ENCODE data around the gene S100Z. TPM values are rescaled to one million over a fixed set of nuclear protein-coding genes. Genes with fewer than 3 reads are reported as not detected.
"Not testable (repeated sequence)": the region's sequence is repeated elsewhere in the genome, so short reads cannot be mapped to it uniquely, and the experiment has no call there.

The S100Z gene
- total and polyA plus RNA-seq, 12 donors: 0.11 to 2.8 (median 0.44) TPM; not detected in 1

GRCh38 chr5:76809141-76809540, 40.7 kb upstream of the S100Z start:
- H3K27me3 ChIP-seq: no peaks in the 10 kb centered on the region
- H3K27ac ChIP-seq: no peak overlapping the region
- TF ChIP-seq CTCF (IDR thresholded peaks at IDR 0.05) (no peak), POLR2A (IDR thresholded peaks at IDR 0.05) (no peak)
- no peaks in the 10 kb centered on the region for H3K4me1 ChIP-seq (replicated peaks in 1 of 2)
- no peaks in the 10 kb centered on the region for H3K9me3 ChIP-seq (replicated peaks in 1 of 3)
- H3K4me3 ChIP-seq: no peak overlapping the region
- intact Hi-C loops (cut with DNase I): no loop called here
- H3K36me3 ChIP-seq (replicated peaks in 1 of 2): no peaks in the 10 kb centered on the region
- WGBS, 4 donors: 86 to 96% (median 86%) methylated on average over 3 to 4 of the region's 4 CpGs
- DNase-seq: no peak

- intact Hi-C loops (cut with DNase I): no loop called here
- Histone ChIP-seq H3K27ac (no peak overlapping the region), H3K9me3 (replicated peaks in 1 of 3) (no peaks in the 10 kb centered on the region), H3K4me3 (no peak overlapping the region), H3K27me3 (no peaks in the 10 kb centered on the region), H3K4me1 (replicated peaks in 1 of 2) (no peaks in the 10 kb centered on the region), H3K36me3 (replicated peaks in 1 of 2) (no peaks in the 10 kb centered on the region)
- TF ChIP-seq POLR2A (IDR thresholded peaks at IDR 0.05) (no peak), CTCF (IDR thresholded peaks at IDR 0.05) (no peak)
- DNase-seq: no peak
- 93 to 99% (median 96%) methylated on average over 6 of the region's 6 CpGs for WGBS, 4 donors
These were observed 39.6 kb upstream of the S100Z start for GRCh38 chr5:76810236-76810635.

GRCh38 chr5:76811214-76811613, 38.6 kb upstream of the S100Z start:
- H3K4me1 ChIP-seq (replicated peaks in 1 of 2): no peaks in the 10 kb centered on the region
- intact Hi-C loops (cut with DNase I): no loop called here
- no peaks in the 10 kb centered on the region for H3K36me3 ChIP-seq (replicated peaks in 1 of 2)
- no peak overlapping the region for H3K4me3 ChIP-seq
- no peaks in the 10 kb centered on the region for H3K27me3 ChIP-seq
- no peak for DNase-seq
- WGBS, 4 donors: 91 to 98% (median 95%) methylated on average over 5 of the region's 5 CpGs
- no peak overlapping the region for H3K27ac ChIP-seq
- TF ChIP-seq CTCF (IDR thresholded peaks at IDR 0.05): no peak
- no peak for TF ChIP-seq POLR2A (IDR thresholded peaks at IDR 0.05)
- no peaks in the 10 kb centered on the region for H3K9me3 ChIP-seq (replicated peaks in 1 of 3)

- H3K36me3 ChIP-seq (replicated peaks in 1 of 2); H3K4me3 ChIP-seq; H3K27me3 ChIP-seq; DNase-seq; H3K9me3 ChIP-seq (replicated peaks in 1 of 3); intact Hi-C loops (cut with DNase I); H3K4me1 ChIP-seq (replicated peaks in 1 of 2); H3K27ac ChIP-seq: not testable (repeated sequence)
- WGBS, 4 donors: 93 to 97% (median 96%) methylated on average over 10 to 32 of the region's 32 CpGs; no CpG with 5 or more reads in 1 of the 4 donors
These were observed 37.6 kb upstream of the S100Z start for GRCh38 chr5:76812209-76812608.

- Histone ChIP-seq H3K27me3 (no peaks in the 10 kb centered on the region), H3K4me1 (replicated peaks in 1 of 2) (peaks cover 3 to 9% of the 10 kb centered on the region in 2 donors), H3K27ac (no peak overlapping the region), H3K4me3 (no peak overlapping the region), H3K36me3 (replicated peaks in 1 of 2) (no peaks in the 10 kb centered on the region), H3K9me3 (replicated peaks in 1 of 3) (no peaks in the 10 kb centered on the region)
- WGBS, 4 donors: 88 to 91% (median 89%) methylated on average over 4 of the region's 4 CpGs
- TF ChIP-seq CTCF (IDR thresholded peaks at IDR 0.05) (no peak), POLR2A (IDR thresholded peaks at IDR 0.05) (no peak)
- intact Hi-C loops (cut with DNase I): no loop called here
- no peak for DNase-seq
These were observed 35.7 kb upstream of the S100Z start for GRCh38 chr5:76813982-76814562.
